ENCODE data around the gene DNER.

The DNER gene

DNA sequence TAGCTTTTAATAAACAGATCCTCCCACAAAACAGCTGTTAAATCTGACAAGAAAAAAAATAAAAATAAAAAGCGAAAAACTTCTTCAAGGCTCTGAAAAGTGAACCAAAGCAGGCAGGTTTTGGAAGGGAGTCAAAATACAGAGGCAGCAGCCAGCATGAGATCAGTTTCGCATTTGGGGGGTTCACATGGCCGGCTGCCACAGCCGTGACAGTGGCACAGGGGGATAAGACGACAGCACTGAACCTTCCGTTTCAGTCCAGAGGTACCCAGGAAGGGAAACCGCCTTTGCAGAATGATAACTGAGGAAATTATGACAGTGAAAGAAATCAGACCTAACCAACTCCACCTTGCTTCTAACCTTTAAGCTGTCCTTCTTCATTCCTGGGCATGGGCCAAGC, 246.6 kb downstream of the DNER start:
- no peaks in the 10 kb centered on the region for H3K27me3 ChIP-seq
- H3K9me3 ChIP-seq = no peaks in the 10 kb centered on the region
- no peak overlapping the region for H3K4me3 ChIP-seq (ENCODE audit: low read depth in 1 of 2, low read length in 1 of 2)
- no peaks in the 10 kb centered on the region for H3K4me1 ChIP-seq (ENCODE audit: control insufficient read depth in 1 of 2, insufficient read depth in 1 of 2, low read depth in 1 of 2, low read length in 1 of 2)
- H3K36me3 ChIP-seq = no peaks in the 10 kb centered on the region
- TF ChIP-seq, protein P1, sequence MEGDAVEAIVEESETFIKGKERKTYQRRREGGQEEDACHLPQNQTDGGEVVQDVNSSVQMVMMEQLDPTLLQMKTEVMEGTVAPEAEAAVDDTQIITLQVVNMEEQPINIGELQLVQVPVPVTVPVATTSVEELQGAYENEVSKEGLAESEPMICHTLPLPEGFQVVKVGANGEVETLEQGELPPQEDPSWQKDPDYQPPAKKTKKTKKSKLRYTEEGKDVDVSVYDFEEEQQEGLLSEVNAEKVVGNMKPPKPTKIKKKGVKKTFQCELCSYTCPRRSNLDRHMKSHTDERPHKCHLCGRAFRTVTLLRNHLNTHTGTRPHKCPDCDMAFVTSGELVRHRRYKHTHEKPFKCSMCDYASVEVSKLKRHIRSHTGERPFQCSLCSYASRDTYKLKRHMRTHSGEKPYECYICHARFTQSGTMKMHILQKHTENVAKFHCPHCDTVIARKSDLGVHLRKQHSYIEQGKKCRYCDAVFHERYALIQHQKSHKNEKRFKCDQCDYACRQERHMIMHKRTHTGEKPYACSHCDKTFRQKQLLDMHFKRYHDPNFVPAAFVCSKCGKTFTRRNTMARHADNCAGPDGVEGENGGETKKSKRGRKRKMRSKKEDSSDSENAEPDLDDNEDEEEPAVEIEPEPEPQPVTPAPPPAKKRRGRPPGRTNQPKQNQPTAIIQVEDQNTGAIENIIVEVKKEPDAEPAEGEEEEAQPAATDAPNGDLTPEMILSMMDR (IDR thresholded peaks at IDR 0.05) = no peak
- no peak overlapping the region for H3K27ac ChIP-seq

DNA sequence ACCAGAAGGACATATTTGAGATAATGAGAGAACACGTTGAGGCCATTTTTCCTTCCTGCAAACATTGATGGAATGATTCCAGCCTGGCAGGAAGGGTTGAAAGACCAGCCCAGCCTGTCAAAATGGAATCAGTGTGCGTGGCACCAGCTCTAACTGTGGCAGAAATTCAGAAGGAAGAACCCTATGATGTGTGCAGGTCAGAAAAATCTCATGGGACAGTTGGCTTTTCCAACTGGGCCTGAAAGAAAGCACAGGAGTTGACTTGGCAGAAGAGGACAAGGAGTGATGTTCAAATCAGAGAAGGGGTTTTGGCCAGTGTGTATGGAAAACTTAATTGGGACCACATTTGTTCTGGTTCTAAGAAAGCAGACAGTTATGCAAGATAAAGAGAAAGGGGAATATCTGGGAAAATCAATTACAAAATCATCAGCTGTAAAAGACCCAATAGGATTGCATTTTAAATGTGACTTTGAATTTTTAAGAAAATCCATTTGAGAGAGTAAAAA, 250.5 kb downstream of the DNER start:
- H3K27ac ChIP-seq = no peak overlapping the region

DNA sequence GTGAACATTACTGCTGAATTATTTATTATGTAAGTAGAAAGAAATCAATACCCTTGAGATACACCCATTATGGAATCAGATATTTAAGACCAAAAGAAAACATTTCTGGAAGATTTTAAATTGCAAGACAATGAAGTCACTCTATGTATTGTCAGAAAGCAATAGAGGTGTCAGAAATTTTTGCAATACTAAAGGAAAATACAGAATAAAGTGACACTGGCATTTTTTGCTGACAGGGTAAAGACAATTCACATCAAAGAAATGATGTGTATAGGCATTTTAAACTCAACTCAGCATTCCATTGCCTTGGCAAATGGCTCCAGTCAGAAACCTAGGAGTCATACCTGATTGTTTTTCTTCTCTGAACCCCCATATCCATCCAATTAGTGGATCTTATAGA, 252.2 kb downstream of the DNER start:
- H3K9me3 ChIP-seq = no peaks in the 10 kb centered on the region
- no peak overlapping the region for H3K27ac ChIP-seq
- H3K4me3 ChIP-seq (ENCODE audit: low read depth in 1 of 2, low read length in 1 of 2) = no peak overlapping the region
- H3K4me1 ChIP-seq (ENCODE audit: control insufficient read depth in 1 of 2, insufficient read depth in 1 of 2, low read depth in 1 of 2, low read length in 1 of 2) = no peaks in the 10 kb centered on the region
- no peaks in the 10 kb centered on the region for H3K36me3 ChIP-seq
- H3K27me3 ChIP-seq = no peaks in the 10 kb centered on the region
- TF ChIP-seq, protein P1 (IDR thresholded peaks at IDR 0.05) = no peak

More for the DNA sequence above, 250.5 kb downstream of the DNER start:
- H3K4me1 ChIP-seq (ENCODE audit: control insufficient read depth in 1 of 2, insufficient read depth in 1 of 2, low read depth in 1 of 2, low read length in 1 of 2) = no peaks in the 10 kb centered on the region
- H3K9me3 ChIP-seq = no peaks in the 10 kb centered on the region
- no peak overlapping the region for H3K4me3 ChIP-seq (ENCODE audit: low read depth in 1 of 2, low read length in 1 of 2)
- TF ChIP-seq, protein P1 (IDR thresholded peaks at IDR 0.05) = no peak
- H3K27me3 ChIP-seq = no peaks in the 10 kb centered on the region
- no peaks in the 10 kb centered on the region for H3K36me3 ChIP-seq

DNA sequence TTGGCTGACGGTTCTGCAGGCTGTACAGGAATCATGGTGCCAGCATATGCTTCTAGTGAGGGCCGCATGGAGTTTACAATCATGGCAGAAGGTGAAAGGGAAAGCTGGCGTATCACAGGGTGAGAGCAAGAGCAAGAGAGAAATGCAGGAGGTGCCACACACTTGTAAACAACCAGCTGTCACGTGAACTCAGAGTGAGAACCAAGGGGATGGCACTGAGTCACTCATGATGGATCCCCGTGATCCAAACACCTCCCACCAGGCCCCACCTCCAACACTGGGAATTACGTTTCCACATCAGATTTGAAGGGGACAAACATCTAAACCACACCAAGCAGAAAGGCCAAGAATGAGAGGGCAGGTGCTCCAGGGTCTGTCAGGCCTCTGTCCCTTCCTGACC, 258.3 kb downstream of the DNER start:
- Histone ChIP-seq H3K9me3 (no peaks in the 10 kb centered on the region), H3K27ac (no peak overlapping the region), H3K4me3 (ENCODE audit: low read depth in 1 of 2, low read length in 1 of 2) (no peak overlapping the region), H3K36me3 (no peaks in the 10 kb centered on the region), H3K4me1 (ENCODE audit: control insufficient read depth in 1 of 2, insufficient read depth in 1 of 2, low read depth in 1 of 2, low read length in 1 of 2) (no peaks in the 10 kb centered on the region), H3K27me3 (no peaks in the 10 kb centered on the region)
- TF ChIP-seq, protein P1 (IDR thresholded peaks at IDR 0.05) = no peak

DNA sequence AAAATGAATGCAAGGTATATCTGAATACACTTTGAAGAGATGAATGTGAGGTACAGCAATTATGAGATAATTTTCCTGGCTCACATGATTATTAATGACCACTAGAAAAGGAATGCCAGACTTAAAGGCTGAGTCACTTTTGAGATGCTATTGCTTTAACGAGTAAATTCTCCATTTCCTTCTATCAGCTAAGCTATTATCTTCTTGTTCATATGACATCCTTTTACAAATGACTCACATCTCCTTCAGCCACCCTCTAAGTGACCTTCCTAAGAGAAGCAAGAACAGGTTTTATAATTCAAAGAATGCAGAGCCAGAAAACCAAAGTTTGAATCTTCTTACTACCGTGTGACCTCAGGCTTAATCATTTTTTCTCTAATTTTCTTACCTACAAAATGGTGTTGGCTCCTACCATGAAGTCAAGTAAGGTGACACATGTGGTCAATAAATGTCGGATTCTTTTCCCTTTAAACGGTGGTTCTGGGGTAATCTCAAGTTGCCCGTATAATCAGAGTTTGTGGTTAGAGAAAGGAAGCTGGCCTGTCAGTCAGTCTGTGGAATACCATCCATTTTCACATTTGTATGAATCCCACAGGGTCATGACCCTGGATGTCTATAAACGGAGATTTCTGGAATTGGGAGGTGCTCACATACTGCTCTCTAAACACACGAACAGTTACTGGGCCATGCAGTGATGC, 259.3 kb downstream of the DNER start:
- Histone ChIP-seq H3K27me3 (no peaks in the 10 kb centered on the region), H3K27ac (no peak overlapping the region), H3K36me3 (no peaks in the 10 kb centered on the region), H3K4me3 (ENCODE audit: low read depth in 1 of 2, low read length in 1 of 2) (no peak overlapping the region), H3K4me1 (ENCODE audit: control insufficient read depth in 1 of 2, insufficient read depth in 1 of 2, low read depth in 1 of 2, low read length in 1 of 2) (no peaks in the 10 kb centered on the region), H3K9me3 (no peaks in the 10 kb centered on the region)
- TF ChIP-seq, protein P1 (IDR thresholded peaks at IDR 0.05) = no peak

All from neutrophil (primary cell).